Keratinocyte (primary cell): ENCODE data around the gene LY86. TPM values are rescaled to one million over a fixed set of nuclear protein-coding genes. Genes with fewer than 3 reads are reported as not detected.

Experiments used
- DNase-seq: peaks from one replicate; pipeline ENCODE4 v3.0.0-alpha.2; 2011; ENCODE audit warnings: low read depth, missing footprints, low spot score
- FAIRE-seq: peaks from 2 replicates; lab custom pipeline; 2011; peaks lifted over from hg19 to GRCh38; lab: Jason Lieb, UNC
- H2AFZ ChIP-seq: 2 replicates; pipeline ENCODE4 v1.6.0; 2012; ENCODE audit warnings: low read length, control low read depth, inconsistent platforms; ENCODE audit not compliant: control insufficient read depth
- H3K27ac ChIP-seq: 2 replicates; pipeline ENCODE4 v1.5.1; 2011; ENCODE audit warnings: low read length; ENCODE audit not compliant: control insufficient read depth, insufficient read depth
- H3K27me3 ChIP-seq: 3 replicates; pipeline ENCODE4 v1.6.0; 2011; ENCODE audit warnings: low read length; ENCODE audit not compliant: control insufficient read depth, insufficient read depth; ENCODE audit errors: extremely low read depth
- H3K36me3 ChIP-seq, 2 experiments: 2 replicates in 1 of 2; 3 replicates in 1 of 2; pipeline ENCODE4 v1.5.1; 2011; ENCODE audit warnings: low read length in 2 of 2, mild to moderate bottlenecking in 1 of 2; ENCODE audit not compliant: control insufficient read depth in 2 of 2, insufficient read depth in 2 of 2; ENCODE audit errors: extremely low read depth in 1 of 2
- H3K4me1 ChIP-seq: 3 replicates; pipeline ENCODE4 v1.5.1; 2011; ENCODE audit warnings: low read length; ENCODE audit not compliant: control insufficient read depth, insufficient read depth; ENCODE audit errors: extremely low read depth
- H3K4me2 ChIP-seq: 3 replicates; pipeline ENCODE4 v1.6.0; 2011; ENCODE audit warnings: low read depth, low read length; ENCODE audit not compliant: control insufficient read depth, insufficient read depth; ENCODE audit errors: extremely low read depth
- H3K4me3 ChIP-seq, 3 experiments: fragments of 200-600 bp in 1 of 3; sonication (generic) in 1 of 3; 2 replicates in 2 of 3; 3 replicates in 1 of 3; pipeline ENCODE4 v1.5.1; 2011 to 2016; ENCODE audit warnings: low read length in 3 of 3, mild to moderate bottlenecking in 3 of 3, control low read depth in 2 of 3, inconsistent platforms in 1 of 3, low read depth in 1 of 3, mixed read lengths in 1 of 3, mixed run types in 1 of 3, moderate library complexity in 1 of 3; ENCODE audit not compliant: control insufficient read depth in 2 of 3, insufficient read depth in 2 of 3; ENCODE audit errors: extremely low read depth in 1 of 3
- H3K79me2 ChIP-seq: 2 replicates; pipeline ENCODE4 v1.6.0; 2012; ENCODE audit warnings: low read length; ENCODE audit not compliant: control insufficient read depth, insufficient read depth
- H3K9ac ChIP-seq: 3 replicates; pipeline ENCODE4 v1.6.0; 2011; ENCODE audit warnings: low read length; ENCODE audit not compliant: control insufficient read depth, insufficient read depth; ENCODE audit errors: extremely low read depth
- H3K9me1 ChIP-seq: 3 replicates; pipeline ENCODE4 v1.6.0; 2011; ENCODE audit warnings: low read length; ENCODE audit not compliant: control insufficient read depth, insufficient read depth; ENCODE audit errors: extremely low read depth
- H3K9me3 ChIP-seq: 2 replicates; pipeline ENCODE4 v1.5.1; 2012; ENCODE audit warnings: low read depth, low read length; ENCODE audit not compliant: control insufficient read depth
- H4K20me1 ChIP-seq: 3 replicates; pipeline ENCODE4 v1.6.0; 2011; ENCODE audit warnings: low read length; ENCODE audit not compliant: control insufficient read depth, insufficient read depth; ENCODE audit errors: extremely low read depth
- EZH2 ChIP-seq: IDR thresholded peaks from one replicate; pipeline ENCODE4 v1.6.1; 2012; ENCODE audit warnings: inconsistent platforms, mild to moderate bottlenecking, low read length, moderate library complexity
- dilution Hi-C: fragments of 300-500 bp; cut with MboI; formaldehyde crosslinking; loops from one replicate; pipeline ENCODE4 v1.7.0; 2020; ENCODE audit warnings: low sequenced_read_pairs; ENCODE audit not compliant: extremely low pct_ligation_motif_present
- polyA plus RNA-seq, 5 experiments: library from polyadenylated mRNA; depleted of rRNA in 3 of 5; stranded (reverse) in 3 of 5; stranded (forward) in 1 of 5; unstranded in 1 of 5; fragments of >200 nt; gene quantifications; 1 replicate in 1 of 5; 2 replicates in 3 of 5; 3 replicates in 1 of 5; pipeline versions ENCODE4 v1.2.1 to v1.2.3, GENCODE V29; 2011 to 2012; ENCODE audit warnings: missing spikeins in 2 of 5, low read depth in 1 of 5, low replicate concordance in 1 of 5
- TF ChIP-seq, protein P1 (sequence below), 3 experiments: IDR thresholded peaks in 1 of 3; conservative IDR thresholded peaks in 1 of 3; optimal IDR thresholded peaks in 1 of 3; 2 replicates in 2 of 3; 3 replicates in 1 of 3; pipeline versions ENCODE3 to v1.5.1; 2011; ENCODE audit warnings: low read length in 3 of 3, mild to moderate bottlenecking in 3 of 3, moderate library complexity in 2 of 3, control low read depth in 1 of 3, inconsistent platforms in 1 of 3; ENCODE audit not compliant: insufficient read depth in 2 of 3; ENCODE audit errors: extremely low read depth in 1 of 3

The LY86 gene
- polyA plus RNA-seq, 1 donor (not counting 4 experiments of a cell fraction or from before 2014, with no cell fraction given) = not detected

DNA sequence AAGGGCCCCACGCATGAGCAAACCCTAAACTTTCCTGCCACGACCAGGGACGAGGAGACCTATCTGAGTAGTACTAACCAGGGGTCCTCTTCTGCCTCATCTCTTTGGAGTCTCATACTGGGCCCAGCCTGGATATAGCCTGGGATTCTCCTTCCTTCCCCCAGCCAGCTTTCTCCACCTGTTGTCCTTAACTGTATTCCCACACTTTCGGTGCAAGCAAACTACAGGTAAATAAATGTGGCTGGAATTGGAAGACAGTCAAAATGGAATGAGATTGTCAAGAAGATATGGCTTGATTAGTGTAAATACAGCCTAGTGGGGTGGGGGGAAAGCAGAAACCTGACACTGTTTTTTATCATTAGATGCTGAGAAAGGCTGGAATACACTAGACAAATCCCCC, 23.5 kb upstream of the LY86 start:
- Histone ChIP-seq H3K9ac (no peak overlapping the region), H3K4me1 (peaks cover 3% of the 10 kb centered on the region), H4K20me1 (no peaks in the 10 kb centered on the region), H3K79me2 (no peaks in the 10 kb centered on the region), H2AFZ (no peak overlapping the region), H3K9me1 (no peaks in the 10 kb centered on the region), H3K9me3 (no peaks in the 10 kb centered on the region), H3K36me3 (no peaks in the 10 kb centered on the region), H3K4me2 (no peak overlapping the region), H3K4me3 (no peak overlapping the region), H3K27me3 (peaks cover 18% of the 10 kb centered on the region), H3K27ac (no peak overlapping the region)
- dilution Hi-C loops = no loop called here
- no peak for DNase-seq
- no peak for FAIRE-seq
- TF ChIP-seq EZH2 = no peak
- TF ChIP-seq, protein P1, sequence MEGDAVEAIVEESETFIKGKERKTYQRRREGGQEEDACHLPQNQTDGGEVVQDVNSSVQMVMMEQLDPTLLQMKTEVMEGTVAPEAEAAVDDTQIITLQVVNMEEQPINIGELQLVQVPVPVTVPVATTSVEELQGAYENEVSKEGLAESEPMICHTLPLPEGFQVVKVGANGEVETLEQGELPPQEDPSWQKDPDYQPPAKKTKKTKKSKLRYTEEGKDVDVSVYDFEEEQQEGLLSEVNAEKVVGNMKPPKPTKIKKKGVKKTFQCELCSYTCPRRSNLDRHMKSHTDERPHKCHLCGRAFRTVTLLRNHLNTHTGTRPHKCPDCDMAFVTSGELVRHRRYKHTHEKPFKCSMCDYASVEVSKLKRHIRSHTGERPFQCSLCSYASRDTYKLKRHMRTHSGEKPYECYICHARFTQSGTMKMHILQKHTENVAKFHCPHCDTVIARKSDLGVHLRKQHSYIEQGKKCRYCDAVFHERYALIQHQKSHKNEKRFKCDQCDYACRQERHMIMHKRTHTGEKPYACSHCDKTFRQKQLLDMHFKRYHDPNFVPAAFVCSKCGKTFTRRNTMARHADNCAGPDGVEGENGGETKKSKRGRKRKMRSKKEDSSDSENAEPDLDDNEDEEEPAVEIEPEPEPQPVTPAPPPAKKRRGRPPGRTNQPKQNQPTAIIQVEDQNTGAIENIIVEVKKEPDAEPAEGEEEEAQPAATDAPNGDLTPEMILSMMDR (optimal IDR thresholded peaks at IDR 0.05 in 1 of 3, IDR thresholded peaks at IDR 0.05 in 1 of 3, conservative IDR thresholded peaks at IDR 0.05 in 1 of 3; ENCODE audit: extremely low read depth in 1 of 3, insufficient read depth in 2 of 3, low read length in 3 of 3) = no peak

DNA sequence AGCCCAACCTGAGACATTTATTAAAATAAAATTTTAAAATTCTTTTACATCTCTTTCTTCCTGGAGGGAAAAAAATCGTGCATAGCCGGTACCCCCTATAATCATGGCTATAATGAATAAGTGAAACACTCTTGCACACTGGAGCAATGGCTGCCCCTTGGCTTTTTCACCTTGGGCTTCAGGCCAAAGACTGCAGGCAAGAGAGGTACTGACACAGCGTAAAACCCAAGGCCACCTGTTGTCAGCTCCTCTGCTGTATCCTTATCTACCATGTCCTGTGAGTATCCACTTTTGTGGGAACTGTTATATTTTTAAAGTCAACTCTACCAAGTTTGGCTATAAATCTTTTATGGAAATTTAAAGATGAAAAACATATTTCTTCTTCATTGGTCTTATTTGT, 23.0 kb upstream of the LY86 start:
- Histone ChIP-seq H4K20me1 (no peaks in the 10 kb centered on the region), H3K9me1 (no peaks in the 10 kb centered on the region), H3K4me1 (no peaks in the 10 kb centered on the region), H3K9ac (no peak overlapping the region), H3K4me3 (no peak overlapping the region), H3K9me3 (no peaks in the 10 kb centered on the region), H3K27me3 (peaks cover 18% of the 10 kb centered on the region), H2AFZ (no peak overlapping the region), H3K79me2 (no peaks in the 10 kb centered on the region), H3K4me2 (no peak overlapping the region), H3K27ac (no peak overlapping the region), H3K36me3 (no peaks in the 10 kb centered on the region)
- TF ChIP-seq EZH2 = no peak
- dilution Hi-C loops = no loop called here
- FAIRE-seq = no peak
- no peak for DNase-seq

GRCh38 chr6:6566766-6567165, 21.8 kb upstream of the LY86 start:
- Histone ChIP-seq H3K4me1 (no peaks in the 10 kb centered on the region), H4K20me1 (no peaks in the 10 kb centered on the region), H3K9me1 (no peaks in the 10 kb centered on the region), H3K79me2 (no peaks in the 10 kb centered on the region), H3K9me3 (no peaks in the 10 kb centered on the region), H3K27me3 (peaks cover 18% of the 10 kb centered on the region), H3K27ac (no peak overlapping the region), H3K9ac (no peak overlapping the region), H3K4me3 (no peak overlapping the region), H3K4me2 (no peak overlapping the region), H3K36me3 (no peaks in the 10 kb centered on the region), H2AFZ (no peak overlapping the region)
- dilution Hi-C loops = no loop called here
- TF ChIP-seq, protein P1 (optimal IDR thresholded peaks at IDR 0.05 in 1 of 3, IDR thresholded peaks at IDR 0.05 in 1 of 3, conservative IDR thresholded peaks at IDR 0.05 in 1 of 3; ENCODE audit: extremely low read depth in 1 of 3, insufficient read depth in 2 of 3, low read length in 3 of 3) = no peak
- no peak for TF ChIP-seq EZH2
- no peak for FAIRE-seq
- DNase-seq = no peak
